Measurements from ENCODE around the gene GOLGA7B.

GRCh38 chr10:97863808-97864207, 14.2 kb downstream of the GOLGA7B start:
- TF ChIP-seq, protein P1, sequence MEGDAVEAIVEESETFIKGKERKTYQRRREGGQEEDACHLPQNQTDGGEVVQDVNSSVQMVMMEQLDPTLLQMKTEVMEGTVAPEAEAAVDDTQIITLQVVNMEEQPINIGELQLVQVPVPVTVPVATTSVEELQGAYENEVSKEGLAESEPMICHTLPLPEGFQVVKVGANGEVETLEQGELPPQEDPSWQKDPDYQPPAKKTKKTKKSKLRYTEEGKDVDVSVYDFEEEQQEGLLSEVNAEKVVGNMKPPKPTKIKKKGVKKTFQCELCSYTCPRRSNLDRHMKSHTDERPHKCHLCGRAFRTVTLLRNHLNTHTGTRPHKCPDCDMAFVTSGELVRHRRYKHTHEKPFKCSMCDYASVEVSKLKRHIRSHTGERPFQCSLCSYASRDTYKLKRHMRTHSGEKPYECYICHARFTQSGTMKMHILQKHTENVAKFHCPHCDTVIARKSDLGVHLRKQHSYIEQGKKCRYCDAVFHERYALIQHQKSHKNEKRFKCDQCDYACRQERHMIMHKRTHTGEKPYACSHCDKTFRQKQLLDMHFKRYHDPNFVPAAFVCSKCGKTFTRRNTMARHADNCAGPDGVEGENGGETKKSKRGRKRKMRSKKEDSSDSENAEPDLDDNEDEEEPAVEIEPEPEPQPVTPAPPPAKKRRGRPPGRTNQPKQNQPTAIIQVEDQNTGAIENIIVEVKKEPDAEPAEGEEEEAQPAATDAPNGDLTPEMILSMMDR (IDR thresholded peaks at IDR 0.05; ENCODE audit: low read depth, low read length), result no peak
- TF ChIP-seq EZH2phosphoT487 (IDR thresholded peaks at IDR 0.05; ENCODE audit: low read depth), result no peak
